ENCODE results near the gene HMGCS2.

Gene HMGCS2

GRCh38 chr1:119768778-119769177 is at the start of gene HMGCS2:
Gene HMGCS2, minus strand, starts transcription at chr1:119768905. Its CDS starts 61 bp downstream, at chr1:119768844.
- H3K4me3 ChIP-seq (replicated peaks in 1 of 2; ENCODE audit: low read depth in 2 of 2, low read length in 2 of 2), result no peak within 1 kb of the TSS
- TF ChIP-seq, protein P1, sequence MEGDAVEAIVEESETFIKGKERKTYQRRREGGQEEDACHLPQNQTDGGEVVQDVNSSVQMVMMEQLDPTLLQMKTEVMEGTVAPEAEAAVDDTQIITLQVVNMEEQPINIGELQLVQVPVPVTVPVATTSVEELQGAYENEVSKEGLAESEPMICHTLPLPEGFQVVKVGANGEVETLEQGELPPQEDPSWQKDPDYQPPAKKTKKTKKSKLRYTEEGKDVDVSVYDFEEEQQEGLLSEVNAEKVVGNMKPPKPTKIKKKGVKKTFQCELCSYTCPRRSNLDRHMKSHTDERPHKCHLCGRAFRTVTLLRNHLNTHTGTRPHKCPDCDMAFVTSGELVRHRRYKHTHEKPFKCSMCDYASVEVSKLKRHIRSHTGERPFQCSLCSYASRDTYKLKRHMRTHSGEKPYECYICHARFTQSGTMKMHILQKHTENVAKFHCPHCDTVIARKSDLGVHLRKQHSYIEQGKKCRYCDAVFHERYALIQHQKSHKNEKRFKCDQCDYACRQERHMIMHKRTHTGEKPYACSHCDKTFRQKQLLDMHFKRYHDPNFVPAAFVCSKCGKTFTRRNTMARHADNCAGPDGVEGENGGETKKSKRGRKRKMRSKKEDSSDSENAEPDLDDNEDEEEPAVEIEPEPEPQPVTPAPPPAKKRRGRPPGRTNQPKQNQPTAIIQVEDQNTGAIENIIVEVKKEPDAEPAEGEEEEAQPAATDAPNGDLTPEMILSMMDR (IDR thresholded peaks at IDR 0.05; ENCODE audit: low read depth, low read length), result no peak
- DNase-seq (ENCODE audit: low read depth in 2 of 2), result no peak

GRCh38 chr1:119818181-119818580 is 49.5 kb upstream of the HMGCS2 start:
- H3K4me3 ChIP-seq (replicated peaks in 1 of 2; ENCODE audit: low read depth in 2 of 2, low read length in 2 of 2), result no peak overlapping the region
- no peak for DNase-seq (ENCODE audit: low read depth in 2 of 2)
- TF ChIP-seq, protein P1 (IDR thresholded peaks at IDR 0.05; ENCODE audit: low read depth, low read length), result no peak

DNA sequence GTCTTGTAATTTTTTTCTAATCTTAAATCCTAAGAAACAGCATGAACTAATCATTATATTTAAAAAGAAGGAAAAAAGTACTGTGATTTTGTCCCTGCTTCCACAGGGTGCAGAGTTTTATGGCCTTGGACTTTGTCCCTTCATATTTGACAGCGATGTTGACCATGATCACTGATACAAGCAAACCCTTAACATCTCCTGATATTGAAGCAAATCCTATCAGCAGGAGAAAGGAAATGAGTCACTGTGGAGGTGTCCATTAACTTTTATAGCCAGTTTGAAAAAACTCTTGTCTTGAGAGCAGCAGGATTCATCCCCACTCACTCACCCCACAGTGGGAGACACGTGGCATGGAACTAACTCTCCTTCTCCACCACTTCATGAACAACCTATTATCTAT is 47.7 kb upstream of the HMGCS2 start:
- TF ChIP-seq, protein P1 (IDR thresholded peaks at IDR 0.05; ENCODE audit: low read depth, low read length), result no peak
- H3K4me3 ChIP-seq (replicated peaks in 1 of 2; ENCODE audit: low read depth in 2 of 2, low read length in 2 of 2), result no peak overlapping the region
- no peak for DNase-seq (ENCODE audit: low read depth in 2 of 2)

- no peak overlapping the region for H3K4me3 ChIP-seq (replicated peaks in 1 of 2; ENCODE audit: low read depth in 2 of 2, low read length in 2 of 2)
- no peak for DNase-seq (ENCODE audit: low read depth in 2 of 2)
- TF ChIP-seq, protein P1 (IDR thresholded peaks at IDR 0.05; ENCODE audit: low read depth, low read length), result no peak
These were observed 47.2 kb upstream of the HMGCS2 start for GRCh38 chr1:119815928-119816327.

DNA sequence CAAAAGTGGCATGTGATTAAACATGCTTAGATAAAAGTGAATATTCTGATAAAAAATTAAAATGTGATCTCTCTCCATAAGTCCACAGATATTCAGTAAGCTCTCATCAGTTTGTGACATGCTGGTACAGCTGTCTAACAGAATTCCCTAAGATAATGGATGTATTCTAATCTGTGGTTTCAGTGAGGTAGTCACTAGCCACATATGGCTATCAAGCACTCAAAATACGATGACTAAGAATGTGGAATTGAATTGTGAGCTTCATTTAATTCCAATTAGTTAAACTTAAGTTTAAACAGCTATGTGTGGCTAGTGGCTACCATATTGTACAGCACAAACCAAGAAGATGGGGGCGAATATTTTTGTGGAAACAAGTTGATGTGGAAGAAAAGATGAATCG is 46.7 kb upstream of the HMGCS2 start:
- H3K4me3 ChIP-seq (replicated peaks in 1 of 2; ENCODE audit: low read depth in 2 of 2, low read length in 2 of 2), result no peak overlapping the region
- TF ChIP-seq, protein P1 (IDR thresholded peaks at IDR 0.05; ENCODE audit: low read depth, low read length), result no peak
- peak in 1 of 2 donors; percentile 5 for DNase-seq (ENCODE audit: low read depth in 2 of 2)

GRCh38 chr1:119814288-119814687 is 45.6 kb upstream of the HMGCS2 start:
- H3K4me3 ChIP-seq (replicated peaks in 1 of 2; ENCODE audit: low read depth in 2 of 2, low read length in 2 of 2), result no peak overlapping the region
- TF ChIP-seq, protein P1 (IDR thresholded peaks at IDR 0.05; ENCODE audit: low read depth, low read length), result no peak
- DNase-seq (ENCODE audit: low read depth in 2 of 2), result no peak

- TF ChIP-seq, protein P1 (IDR thresholded peaks at IDR 0.05; ENCODE audit: low read depth, low read length), result no peak
- no peak overlapping the region for H3K4me3 ChIP-seq (replicated peaks in 1 of 2; ENCODE audit: low read depth in 2 of 2, low read length in 2 of 2)
- DNase-seq (ENCODE audit: low read depth in 2 of 2), result no peak
These were observed 43.4 kb upstream of the HMGCS2 start for GRCh38 chr1:119811985-119812557.

Measured in cardiac fibroblast (primary cell).